ENCODE data around the gene TIMM44. TPM values are rescaled to one million over a fixed set of nuclear protein-coding genes. Genes with fewer than 3 reads are reported as not detected.

TIMM44 gene
- polyA plus RNA-seq, 3 donors = 9.5 to 33.2 (median 10.4) TPM

- H3K9me3 Mint-ChIP-seq = no peaks in the 10 kb centered on the region
- DNase-seq = no peak
- H3K36me3 Mint-ChIP-seq = peaks cover 43 to 84% of the 10 kb centered on the region in 2 donors
- TF ChIP-seq CTCF (IDR thresholded peaks at IDR 0.05) = no peak
- intact Hi-C loops (cut with micrococcal nuclease) = no loop called here
- H3K4me1 Mint-ChIP-seq = no peaks in the 10 kb centered on the region
- no peak overlapping the region for H2AFZ ChIP-seq (ENCODE audit: insufficient read depth, low read depth, low read length, poor library complexity, severe bottlenecking)
- H3K4me3 ChIP-seq (replicated peaks in 1 of 3; ENCODE audit: low read depth in 2 of 3, low read length in 3 of 3) = no peak overlapping the region
- H3K27me3 Mint-ChIP-seq (ENCODE audit: low read depth in 3 of 3) = peaks cover 0 to 1% (median 0%) of the 10 kb centered on the region in 3 donors
- peaks cover 59 to 80% of the 10 kb centered on the region in 2 donors for H3K36me3 ChIP-seq (replicated peaks in 1 of 2; ENCODE audit: control insufficient read depth in 1 of 2, insufficient read depth in 2 of 2, low read length in 2 of 2)
- no peaks in the 10 kb centered on the region for H3K27me3 ChIP-seq (ENCODE audit: control insufficient read depth in 2 of 2, insufficient read depth in 2 of 2, low read length in 2 of 2)
- H3K4me1 ChIP-seq (ENCODE audit: control insufficient read depth in 1 of 2, insufficient read depth in 2 of 2, low read length in 2 of 2) = no peaks in the 10 kb centered on the region
- H3K4me2 ChIP-seq (replicated peaks; ENCODE audit: extremely low read depth, low read length, poor library complexity, severe bottlenecking) = no peak overlapping the region
- H3K27ac ChIP-seq (ENCODE audit: low read depth in 1 of 2, low read length in 2 of 2) = no peak overlapping the region
- H3K27ac Mint-ChIP-seq = no peak overlapping the region
- no peak overlapping the region for H3K4me3 Mint-ChIP-seq
- H3K9me3 ChIP-seq (replicated peaks in 1 of 2; ENCODE audit: control insufficient read depth in 1 of 2, insufficient read depth in 1 of 2, low read length in 2 of 2) = no peaks in the 10 kb centered on the region
- peaks cover 23% of the 10 kb centered on the region for H4K20me1 ChIP-seq (ENCODE audit: insufficient read depth, low read length)
- WGBS (ENCODE audit: insufficient coverage) = 97% methylated on average over 12 of the region's 12 CpGs
- H3K79me2 ChIP-seq (ENCODE audit: insufficient read depth, low read length) = no peaks in the 10 kb centered on the region
- H3K9ac ChIP-seq (ENCODE audit: insufficient read depth, low read length, poor library complexity, severe bottlenecking) = no peak overlapping the region
These were observed 30.4 kb upstream of the TIMM44 start for GRCh38 chr19:7973883-7974282.

GRCh38 chr19:7971553-7972520 lies 28.4 kb upstream of the TIMM44 start:
- no peak for TF ChIP-seq CTCF (IDR thresholded peaks at IDR 0.05)
- Histone ChIP-seq H3K36me3 (replicated peaks in 1 of 2; ENCODE audit: control insufficient read depth in 1 of 2, insufficient read depth in 2 of 2, low read length in 2 of 2) (peaks cover 59 to 80% of the 10 kb centered on the region in 2 donors), H3K4me2 (replicated peaks; ENCODE audit: extremely low read depth, low read length, poor library complexity, severe bottlenecking) (no peak overlapping the region), H3K79me2 (ENCODE audit: insufficient read depth, low read length) (no peaks in the 10 kb centered on the region), H3K4me1 (ENCODE audit: control insufficient read depth in 1 of 2, insufficient read depth in 2 of 2, low read length in 2 of 2) (no peaks in the 10 kb centered on the region), H3K27me3 (ENCODE audit: control insufficient read depth in 2 of 2, insufficient read depth in 2 of 2, low read length in 2 of 2) (no peaks in the 10 kb centered on the region), H2AFZ (ENCODE audit: insufficient read depth, low read depth, low read length, poor library complexity, severe bottlenecking) (no peak overlapping the region), H3K4me3 (replicated peaks in 1 of 3; ENCODE audit: low read depth in 2 of 3, low read length in 3 of 3) (no peak overlapping the region), H3K27ac (ENCODE audit: low read depth in 1 of 2, low read length in 2 of 2) (no peak overlapping the region), H3K9ac (ENCODE audit: insufficient read depth, low read length, poor library complexity, severe bottlenecking) (no peak overlapping the region), H4K20me1 (ENCODE audit: insufficient read depth, low read length) (peaks cover 10% of the 10 kb centered on the region), H3K9me3 (replicated peaks in 1 of 2; ENCODE audit: control insufficient read depth in 1 of 2, insufficient read depth in 1 of 2, low read length in 2 of 2) (no peaks in the 10 kb centered on the region)
- H3K36me3 Mint-ChIP-seq = peaks cover 46 to 87% of the 10 kb centered on the region in 2 donors
- no peaks in the 10 kb centered on the region for H3K27me3 Mint-ChIP-seq (ENCODE audit: low read depth in 3 of 3)
- 78% methylated on average over 27 of the region's 35 CpGs for whole genome bisulfite sequencing (ENCODE audit: insufficient coverage)
- intact Hi-C loops (cut with micrococcal nuclease) = no loop called here
- H3K4me3 Mint-ChIP-seq = no peak overlapping the region
- no peak overlapping the region for H3K27ac Mint-ChIP-seq
- H3K4me1 Mint-ChIP-seq = no peaks in the 10 kb centered on the region
- H3K9me3 Mint-ChIP-seq = no peaks in the 10 kb centered on the region
- no peak for DNase-seq

Data from CD14-positive monocyte (primary cell).